HL-60 (cell line): ENCODE measurements around the gene CCDC169.
A peak's percentile ranks its signal among the peaks of the same experiment; 100 is the strongest.

Experiments
- CTCF ChIP-seq: IDR thresholded peaks from one replicate; pipeline ENCODE4 v1.5.1; 2011; ENCODE audit warnings: low read length, control low read depth, inconsistent platforms; ENCODE audit not compliant: insufficient read depth
- GABPA ChIP-seq: IDR thresholded peaks from 2 replicates; pipeline ENCODE4 v1.6.1; 2012; ENCODE audit warnings: low read depth
- POLR2AphosphoS5 ChIP-seq: IDR thresholded peaks from 2 replicates; pipeline ENCODE4 v1.6.1; 2012; ENCODE audit warnings: low read depth
- REST ChIP-seq: IDR thresholded peaks from 2 replicates; pipeline ENCODE4 v1.6.1; 2012; ENCODE audit warnings: low read depth; ENCODE audit not compliant: insufficient replicate concordance
- SPI1 ChIP-seq: IDR thresholded peaks from 2 replicates; pipeline ENCODE4 v1.6.1; 2012; ENCODE audit warnings: low read depth, mild to moderate bottlenecking, borderline replicate concordance

- TF ChIP-seq CTCF (peak; percentile 56), POLR2AphosphoS5 (no peak), REST (no peak), GABPA (no peak), SPI1 (no peak)
These were observed 14.7 kb downstream of the CCDC169 start for GRCh38 chr13:36282821-36283432.
